ENCODE results near the gene TEX54.

Gene TEX54

GRCh38 chr11:62816557-62816956 lies 16.1 kb downstream of the TEX54 start:
- CTCF ChIA-PET, result interaction anchor here (0.9 to 1.8 kb wide), 4 partner anchors 13 to 159 kb away, joined by 4 to 5 read pairs (median 4); partner anchors contain the start of gene TEX54
- Histone ChIP-seq H3K4me1 (ENCODE audit: control insufficient read depth, insufficient read depth, low read length) (no peaks in the 10 kb centered on the region), H3K9me3 (ENCODE audit: control insufficient read depth, insufficient read depth, low read depth, low read length) (no peaks in the 10 kb centered on the region), H3K27ac (ENCODE audit: extremely low read depth, low read depth, low read length) (no peak overlapping the region), H3K36me3 (ENCODE audit: control insufficient read depth in 2 of 2, insufficient read depth in 1 of 2, low read length in 2 of 2) (peaks cover 25 to 54% of the 10 kb centered on the region in 2 experiments; a peak in 2 of 3 replicates), H3K4me3 (ENCODE audit: low read depth, low read length) (no peak overlapping the region)
- POLR2A ChIA-PET, result interaction anchor here (1.2 to 3.2 kb wide), 3 partner anchors 11 to 25 kb away, joined by 4 to 11 read pairs (median 9); partner anchors contain the start of genes NXF1, STX5 and TEX54
- TF ChIP-seq ZNF580 (tag by site-specific recombination; IDR thresholded peaks at IDR 0.05), result no peak
- no peak for TF ChIP-seq ZNF558 (tag by site-specific recombination; IDR thresholded peaks at IDR 0.05)
- no peak for TF ChIP-seq ZNF623 (tag by site-specific recombination; IDR thresholded peaks at IDR 0.05)
- TF ChIP-seq KLF17 (tag by site-specific recombination; IDR thresholded peaks at IDR 0.05), result no peak
- no peak for TF ChIP-seq ZNF561 (tag by site-specific recombination; IDR thresholded peaks at IDR 0.05; ENCODE audit: borderline replicate concordance)
- TF ChIP-seq OSR2 (tag by site-specific recombination; IDR thresholded peaks at IDR 0.05), result no peak
- no peak for TF ChIP-seq HOXD13 (CRISPR knock-in tag; IDR thresholded peaks at IDR 0.05; ENCODE audit: borderline replicate concordance)
- no peak for TF ChIP-seq SETDB1 (IDR thresholded peaks at IDR 0.05; ENCODE audit: insufficient read length, low read length)
- TF ChIP-seq ZSCAN16 (tag by site-specific recombination; IDR thresholded peaks at IDR 0.05), result no peak

GRCh38 chr11:62811659-62812058 lies 21.0 kb downstream of the TEX54 start:
- Histone ChIP-seq H3K27ac (ENCODE audit: extremely low read depth, low read depth, low read length) (no peak overlapping the region), H3K4me1 (ENCODE audit: control insufficient read depth, insufficient read depth, low read length) (no peaks in the 10 kb centered on the region), H3K4me3 (ENCODE audit: low read depth, low read length) (no peak overlapping the region), H3K36me3 (ENCODE audit: control insufficient read depth in 2 of 2, insufficient read depth in 1 of 2, low read length in 2 of 2) (peaks cover 10 to 26% of the 10 kb centered on the region in 2 experiments; a peak in 2 of 3 replicates), H3K9me3 (ENCODE audit: control insufficient read depth, insufficient read depth, low read depth, low read length) (no peaks in the 10 kb centered on the region)
- CTCF ChIA-PET, result interaction anchor here (0.6 to 0.8 kb wide), 5 partner anchors 21 to 1051 kb away, joined by 3 to 5 read pairs (median 4); no protein-coding TSS in a partner anchor
- POLR2A ChIA-PET, result interaction anchor here (0.6 to 2.9 kb wide), 6 partner anchors 10 to 30 kb away, joined by 3 to 14 read pairs (median 4); partner anchors contain the start of genes STX5, TEX54 and TMEM179B
- no peak for TF ChIP-seq ZEB2 (tag by site-specific recombination; IDR thresholded peaks at IDR 0.05)
- TF ChIP-seq KLF17 (tag by site-specific recombination; IDR thresholded peaks at IDR 0.05), result no peak
- no peak for TF ChIP-seq GLI2 (tag by site-specific recombination; IDR thresholded peaks at IDR 0.05; ENCODE audit: borderline replicate concordance, low read depth)
- no peak for TF ChIP-seq ZNF18 (tag by site-specific recombination; IDR thresholded peaks at IDR 0.05)
- no peak for TF ChIP-seq ZNF501 (tag by site-specific recombination; IDR thresholded peaks at IDR 0.05)
- no peak for TF ChIP-seq ZNF133 (tag by site-specific recombination; IDR thresholded peaks at IDR 0.05)
- no peak for TF ChIP-seq ZNF350 (tag by site-specific recombination; IDR thresholded peaks at IDR 0.05)
- no peak for TF ChIP-seq FEZF1 (tag by site-specific recombination; IDR thresholded peaks at IDR 0.05)
- no peak for TF ChIP-seq TSHZ1 (tag by site-specific recombination; IDR thresholded peaks at IDR 0.05; ENCODE audit: borderline replicate concordance)
- no peak for TF ChIP-seq EGR2 (tag by site-specific recombination; IDR thresholded peaks at IDR 0.05; ENCODE audit: low read depth)
- no peak for TF ChIP-seq ZNF416 (tag by site-specific recombination; IDR thresholded peaks at IDR 0.05)
- no peak for TF ChIP-seq ZNF571 (tag by site-specific recombination; IDR thresholded peaks at IDR 0.05)
- no peak for TF ChIP-seq ZBTB7A (tag by site-specific recombination; IDR thresholded peaks at IDR 0.05; ENCODE audit: low read depth)
- TF ChIP-seq ZNF449 (tag by site-specific recombination; IDR thresholded peaks at IDR 0.05), result no peak
- no peak for TF ChIP-seq ZNF639 (tag by site-specific recombination; IDR thresholded peaks at IDR 0.05)
- TF ChIP-seq ZNF624 (tag by site-specific recombination; IDR thresholded peaks at IDR 0.05), result no peak

Data from HEK293 (cell line).